Measurements from ENCODE around the gene TRABD2B.

GRCh38 chr1:47772281-47772680 lies 224.9 kb downstream of the TRABD2B start:
- TF ChIP-seq TAF1 (IDR thresholded peaks at IDR 0.05; ENCODE audit: borderline replicate concordance, insufficient read depth, low read length), result no peak
- TF ChIP-seq POLR2AphosphoS5 (IDR thresholded peaks at IDR 0.05; ENCODE audit: low read depth, low read length), result no peak
- no peak for TF ChIP-seq SIN3A (IDR thresholded peaks at IDR 0.05; ENCODE audit: borderline replicate concordance, insufficient read depth, low read length)
- no peak for TF ChIP-seq REST (IDR thresholded peaks at IDR 0.05; ENCODE audit: insufficient read depth in 1 of 2, low read depth in 2 of 2, low read length in 2 of 2)
- TF ChIP-seq FOXP2 (optimal IDR thresholded peaks at IDR 0.05; ENCODE audit: borderline replicate concordance, extremely low read depth, extremely low read length, insufficient read depth), result no peak

Measured in PFSK-1 (cell line).